K562 (cell line): ENCODE measurements around the gene ADAMTSL2. TPM values are rescaled to one million over a fixed set of nuclear protein-coding genes. Genes with fewer than 3 reads are reported as not detected.
A peak's percentile ranks its signal among the peaks of the same experiment; 100 is the strongest.

Experiments
- ATAC-seq: fragments of 200-7000 bp; cut with Tn5 transposase; 3 replicates; pipeline ENCODE4 v1.9.1; 2020; ENCODE audit warnings: moderate library complexity
- BruUV-seq: library from RNA; stranded (reverse); fragments of 400-500 nt; replicated peaks from 2 replicates; lab custom pipeline; 2021; lab: Mats Ljungman, UMichigan
- CTCF ChIA-PET: fragments of 300-600 bp; formaldehyde crosslinking; extraction: SDS; loops from one replicate; lab custom pipeline; 2021; ENCODE audit warnings: low intra/inter-chr PET ratio; lab: Yijun Ruan, JAX
- POLR2A ChIA-PET: fragments of 300-600, 350-650 bp; sonication (Branson Sonifier 250); formaldehyde crosslinking; extraction: SDS; loops from one replicate; lab custom pipeline; 2021; ENCODE audit warnings: antibody characterized with exemption, inconsistent platforms; lab: Yijun Ruan, JAX
- DNase-seq, 4 experiments: peaks; one replicate each; pipeline versions ENCODE4 v3.0.0 to v3.0.0-alpha.2; 2011 to 2018; ENCODE audit warnings: low spot score in 3 of 4, mixed read lengths in 3 of 4; ENCODE audit errors: extremely low read depth in 1 of 4
- FAIRE-seq: peaks from 2 replicates; lab custom pipeline; 2011; peaks lifted over from hg19 to GRCh38; lab: Jason Lieb, UNC
- H2AFZ ChIP-seq: 2 replicates; pipeline ENCODE4 v1.6.0; 2011; ENCODE audit warnings: low read depth, low read length, control low read depth, inconsistent platforms
- H3K27ac ChIP-seq: fragments of 200-600 bp; 3 replicates; pipeline ENCODE4 v1.8.0; 2011; ENCODE audit warnings: low read depth, mild to moderate bottlenecking, control low read depth, inconsistent platforms, low read length, moderate library complexity, mixed read lengths; ENCODE audit errors: extremely low read depth
- H3K27me3 ChIP-seq, 2 experiments: fragments of 300-600 bp in 1 of 2; 2 replicates in 1 of 2; 3 replicates in 1 of 2; pipeline versions ENCODE4 v1.6.0 to v1.8.0; 2011; ENCODE audit warnings: inconsistent platforms in 2 of 2, low read length in 2 of 2, mild to moderate bottlenecking in 1 of 2, mixed read lengths in 1 of 2, moderate library complexity in 1 of 2; ENCODE audit not compliant: control insufficient read depth in 2 of 2, insufficient read depth in 2 of 2
- H3K36me3 ChIP-seq: fragments of 300-600 bp; 3 replicates; pipeline ENCODE4 v1.8.0; 2011; ENCODE audit warnings: mild to moderate bottlenecking, low read length, inconsistent platforms; ENCODE audit not compliant: control insufficient read depth, insufficient read depth
- H3K4me1 ChIP-seq, 2 experiments: fragments of 200-600 bp in 1 of 2; replicated peaks in 1 of 2; 2 replicates in 1 of 2; 3 replicates in 1 of 2; pipeline versions ENCODE4 v1.5.1 to v1.8.0; 2011; ENCODE audit warnings: inconsistent platforms in 2 of 2, low read length in 2 of 2, mild to moderate bottlenecking in 1 of 2, mixed read lengths in 1 of 2, moderate library complexity in 1 of 2; ENCODE audit not compliant: control insufficient read depth in 2 of 2, insufficient read depth in 2 of 2
- H3K4me2 ChIP-seq: 2 replicates; pipeline ENCODE4 v1.6.1; 2011; ENCODE audit warnings: low read length, control low read depth, inconsistent platforms, mixed read lengths; ENCODE audit not compliant: insufficient read depth
- H3K4me3 ChIP-seq: fragments of 200-600 bp; sonication (generic), shearing (Covaris generic); 2 replicates; pipeline ENCODE4 v1.5.1; 2016; ENCODE audit warnings: control low read depth, inconsistent platforms
- H3K79me2 ChIP-seq: fragments of 200-600 bp; 3 replicates; pipeline ENCODE4 v1.8.0; 2011; ENCODE audit warnings: low read length, inconsistent platforms; ENCODE audit not compliant: control insufficient read depth, insufficient read depth
- H3K9ac ChIP-seq, 2 experiments: 2 replicates each; pipeline versions ENCODE4 v1.6.0 to v1.6.1; 2011; ENCODE audit warnings: low read depth in 2 of 2, low read length in 2 of 2, control low read depth in 1 of 2, inconsistent platforms in 1 of 2, mild to moderate bottlenecking in 1 of 2, mixed read lengths in 1 of 2; ENCODE audit not compliant: insufficient read depth in 1 of 2
- H3K9me1 ChIP-seq: one replicate; pipeline ENCODE4 v1.6.0; 2011; ENCODE audit warnings: inconsistent platforms, mild to moderate bottlenecking, low read length, moderate library complexity; ENCODE audit not compliant: control insufficient read depth, insufficient read depth
- H3K9me3 ChIP-seq: replicated peaks from 2 replicates; pipeline ENCODE4 v1.5.1; 2011; ENCODE audit warnings: low read depth, low read length, inconsistent platforms; ENCODE audit not compliant: control insufficient read depth, insufficient read depth
- H4K20me1 ChIP-seq: replicated peaks from 2 replicates; pipeline ENCODE4 v1.6.1; 2011; ENCODE audit warnings: low read length, inconsistent platforms, mixed read lengths; ENCODE audit not compliant: control insufficient read depth, insufficient read depth
- CBX5 ChIP-seq: IDR thresholded peaks from 2 replicates; pipeline ENCODE4 v1.6.1; 2014; ENCODE audit warnings: low read depth, borderline replicate concordance
- CHD4 ChIP-seq: fragments of 200-600 bp; sonication (generic); IDR thresholded peaks from 3 replicates; pipeline ENCODE4 v1.6.1; 2012; ENCODE audit warnings: low read depth, mild to moderate bottlenecking, mixed read lengths, low read length, inconsistent platforms; ENCODE audit not compliant: insufficient read depth, insufficient replicate concordance, poor library complexity, severe bottlenecking
- EHMT2 ChIP-seq: fragments of 450-650 bp; IDR thresholded peaks from 2 replicates; pipeline ENCODE4 v1.6.1; 2018; ENCODE audit warnings: antibody characterized with exemption
- MTA3 ChIP-seq: fragments of 450-650 bp; formaldehyde crosslinking; IDR thresholded peaks from 2 replicates; pipeline ENCODE4 v1.6.1; 2017; ENCODE audit warnings: mild to moderate bottlenecking, borderline replicate concordance
- POLR2H ChIP-seq: IDR thresholded peaks from 2 replicates; pipeline ENCODE4 v1.6.1; 2016; ENCODE audit warnings: missing genetic modification characterization, low read depth, mild to moderate bottlenecking, control low read depth, missing compliant biosample characterization, moderate library complexity
- RBM39 ChIP-seq: fragments of 200-400 bp; formaldehyde crosslinking; optimal IDR thresholded peaks from 2 replicates; pipeline ENCODE3; 2018; ENCODE audit warnings: low read depth, low read length
- SMARCA4 ChIP-seq: fragments of 450-650 bp; IDR thresholded peaks from 2 replicates; pipeline ENCODE4 v1.6.1; 2016
- TAF15 ChIP-seq: fragments of 200-400 bp; formaldehyde crosslinking; IDR thresholded peaks from 2 replicates; pipeline ENCODE4 v1.6.1; 2017; ENCODE audit warnings: mild to moderate bottlenecking, low read depth, low read length, moderate library complexity
- TRIM28 ChIP-seq: fragments of 450-650 bp; IDR thresholded peaks from 2 replicates; pipeline ENCODE4 v1.6.1; 2017
- ZEB2 ChIP-seq: fragments of 450-650 bp; IDR thresholded peaks from 2 replicates; pipeline ENCODE4 v1.6.1; 2016
- ZKSCAN3 ChIP-seq: fragments of 250-450 bp; sonication (Bioruptor Pico); IDR thresholded peaks from 2 replicates; pipeline ENCODE4 v1.4.0; 2020
- ZKSCAN8 ChIP-seq: fragments of 200-800 bp; sonication (Bioruptor generic); IDR thresholded peaks from 2 replicates; pipeline ENCODE4 v1.6.1; 2016; ENCODE audit warnings: missing genetic modification characterization, missing compliant biosample characterization
- ZNF384 ChIP-seq: IDR thresholded peaks from 2 replicates; pipeline ENCODE4 v1.6.1; 2012; ENCODE audit warnings: low read depth, low read length, improper control_type of control experiment
- ZNF431 ChIP-seq: sonication (generic); formaldehyde crosslinking; IDR thresholded peaks from 2 replicates; pipeline ENCODE4 v1.8.0; 2022; ENCODE audit warnings: mild to moderate bottlenecking, missing genetic modification reagents
- WGBS: fragments of 100-300 bp; shearing (Covaris generic); methylation state at CpG from one replicate; pipeline ENCODE4 v1.1.6; 2016; ENCODE audit warnings: low coverage, mixed read lengths; ENCODE audit not compliant: insufficient coverage; ENCODE audit errors: missing lambda C conversion rate; 5-methylcytosine and 5-hydroxymethylcytosine counted together
- in situ Hi-C: fragments of 300-500 bp; cut with MboI; formaldehyde crosslinking; loops from 4 replicates; pipeline ENCODE4 v1.15.0; 2018; ENCODE audit warnings: inconsistent platforms, mixed read lengths
- intact Hi-C: fragments of 100-400 bp; cut with micrococcal nuclease; formaldehyde crosslinking; loops from 2 replicates; pipeline ENCODE4 v1.14.2; 2022
- polyA plus RNA-seq, 8 experiments: library from polyadenylated mRNA; depleted of rRNA in 4 of 8; stranded (reverse) in 5 of 8; unstranded in 3 of 8; fragments of >200 nt; fragmentation: Nextera tagmentation in 2 of 8; fragmentation: Illumina TruSeq in 1 of 8; extraction: Ambion mirVana in 2 of 8; extraction: Trizol in 1 of 8; gene quantifications; 2 replicates each; pipeline versions ENCODE4 v1.2.1 to v1.2.3, GENCODE V29; 2011 to 2014; ENCODE audit warnings: inconsistent platforms in 1 of 8, missing spikeins in 1 of 8
- total RNA-seq, 7 experiments: library from RNA; depleted of rRNA in 6 of 7; stranded (reverse); fragments of >200 nt in 6 of 7; fragmentation: Illumina TruSeq in 2 of 7; extraction: Trizol in 2 of 7; gene quantifications; 2 replicates each; pipeline versions ENCODE4 v1.2.1 to v1.2.3, GENCODE V29; 2011 to 2021; ENCODE audit warnings: low replicate concordance in 1 of 7
- TF ChIP-seq, protein P1 (sequence below): fragments of 450-650 bp; formaldehyde crosslinking; IDR thresholded peaks from 2 replicates; pipeline ENCODE4 v1.4.0; 2022; ENCODE audit warnings: mild to moderate bottlenecking, moderate library complexity
- TF ChIP-seq, protein P2 (sequence below): sonication (generic); formaldehyde crosslinking; IDR thresholded peaks from 2 replicates; pipeline ENCODE4 v1.5.0; 2020; ENCODE audit warnings: missing genetic modification reagents

The ADAMTSL2 gene
- total and polyA plus RNA-seq, 9 of the 15 experiments (the other 6 are each of a cell fraction or from before 2014, with no cell fraction given) = 0.04 TPM; not detected in 8

DNA sequence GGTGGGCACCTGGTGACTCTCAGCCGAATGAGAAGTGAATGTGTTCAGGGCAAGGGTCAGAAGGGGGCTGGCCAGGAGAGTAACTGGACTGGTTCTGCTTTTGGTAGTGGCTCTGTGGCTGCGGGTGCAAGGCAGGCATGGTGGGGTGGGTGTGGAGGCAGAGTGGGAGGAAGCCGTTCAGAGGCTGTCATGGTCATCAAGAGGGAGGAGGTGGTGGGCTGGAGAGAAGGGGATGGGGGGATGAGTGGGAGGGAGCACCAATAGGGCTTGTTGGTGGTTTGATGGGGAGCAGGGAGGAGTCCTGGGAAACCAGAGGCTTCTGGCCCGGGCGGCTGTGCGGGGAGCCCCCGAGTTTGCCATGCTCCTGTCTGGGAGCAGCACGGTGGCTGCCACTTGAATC lies 61.4 kb downstream of the ADAMTSL2 start:
- WGBS = 2% methylated on average over 8 of the region's 8 CpGs
- no TSS peak for BruUV-seq
- peaks cover 0 to 25% of the 10 kb centered on the region in 2 experiments; a peak in 2 of 5 replicates for H3K27me3 ChIP-seq
- H3K9me1 ChIP-seq = no peaks in the 10 kb centered on the region
- no peaks in the 10 kb centered on the region; the same call in 1 of the 2 replicates for H3K9me3 ChIP-seq
- H3K79me2 ChIP-seq = no peaks in the 10 kb centered on the region
- ChIA-PET CTCF (no interaction called here), POLR2A (no interaction called here)
- FAIRE-seq (no peak), DNase-seq (no peak), ATAC-seq (no peak)
- no peak overlapping the region for H3K4me2 ChIP-seq
- no peaks in the 10 kb centered on the region for H3K36me3 ChIP-seq
- in situ Hi-C loops = no loop called here
- H3K4me3 ChIP-seq = no peak overlapping the region
- no peak overlapping the region for H3K27ac ChIP-seq
- intact Hi-C loops = no loop called here
- TF ChIP-seq POLR2H (tag) (no peak), SMARCA4 (no peak), CHD4 (no peak)
- TF ChIP-seq, all 486 proteins: peak for 0
- Histone ChIP-seq H2AFZ (no peak overlapping the region), H4K20me1 (peaks cover 4% of the 10 kb centered on the region; the same call in 1 of the 2 replicates), H3K9ac (no peak overlapping the region), H3K4me1 (no peaks in the 10 kb centered on the region)

DNA sequence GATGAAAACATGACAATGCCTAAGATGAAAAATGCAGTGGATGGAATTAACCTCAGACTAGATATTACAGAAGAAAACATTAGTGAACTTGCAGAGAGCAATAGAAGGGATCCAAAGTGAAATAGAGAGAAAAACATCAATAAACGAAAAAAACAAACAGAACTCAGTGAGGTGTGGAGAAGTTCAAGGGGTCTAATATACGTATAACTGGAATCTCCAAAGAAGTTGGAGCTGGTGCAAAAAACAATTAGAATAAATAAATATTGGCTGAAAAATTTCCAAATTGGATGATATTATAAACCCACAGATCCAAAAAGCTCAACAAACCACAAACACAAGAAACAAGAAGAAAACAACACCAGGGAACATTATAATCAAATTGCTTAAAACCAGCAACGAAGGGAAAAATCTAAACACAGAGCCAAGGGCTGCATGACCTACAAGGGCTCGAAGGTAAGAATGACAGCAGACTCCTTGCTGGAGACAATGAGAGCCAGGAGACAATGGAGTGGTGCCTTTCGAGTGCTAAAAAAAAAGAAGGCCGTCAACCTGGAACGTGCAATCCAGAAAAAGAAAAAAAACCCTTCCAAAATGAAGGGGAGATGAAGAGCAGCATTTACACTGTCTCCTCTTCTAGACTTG lies 62.9 kb downstream of the ADAMTSL2 start:
- no peak overlapping the region for H2AFZ ChIP-seq
- WGBS = 2% methylated on average over 6 of the region's 7 CpGs
- ChIA-PET CTCF (no interaction called here), POLR2A (no interaction called here)
- peaks cover 3 to 21% of the 10 kb centered on the region in 2 experiments; a peak in 3 of 5 replicates for H3K27me3 ChIP-seq
- H3K79me2 ChIP-seq = no peaks in the 10 kb centered on the region
- intact Hi-C loops = no loop called here
- 0 out of 2 replicates have a peak, but pooled peaks cover 4% of the 10 kb centered on the region for H4K20me1 ChIP-seq
- H3K4me2 ChIP-seq = no peak overlapping the region
- H3K4me1 ChIP-seq = no peaks in the 10 kb centered on the region
- H3K9me1 ChIP-seq = no peaks in the 10 kb centered on the region
- in situ Hi-C loops = no loop called here
- DNase-seq = peak; percentile 21 to 25 (median 24)
- no peaks in the 10 kb centered on the region; the same call in 1 of the 2 replicates for H3K9me3 ChIP-seq
- H3K36me3 ChIP-seq = no peaks in the 10 kb centered on the region
- no TSS peak for BruUV-seq
- no peak overlapping the region for H3K9ac ChIP-seq
- peak; percentile 42 for FAIRE-seq
- no peak overlapping the region for H3K27ac ChIP-seq
- ATAC-seq = no peak
- H3K4me3 ChIP-seq = no peak overlapping the region
- TF ChIP-seq RBM39 (no peak), TAF15 (no peak), MTA3 (0 out of 2 replicates have a peak, but pooled peaks have one; percentile 30), ZNF384 (peak; percentile 66), ZEB2 (peak; percentile 54; the same call in 1 of the 2 replicates), TRIM28 (peak; percentile 98), ZKSCAN3 (no peak), CBX5 (peak; percentile 89), ZKSCAN8 (no peak), EHMT2 (peak; percentile 81), ZNF431 (no peak)
- TF ChIP-seq, protein P1, sequence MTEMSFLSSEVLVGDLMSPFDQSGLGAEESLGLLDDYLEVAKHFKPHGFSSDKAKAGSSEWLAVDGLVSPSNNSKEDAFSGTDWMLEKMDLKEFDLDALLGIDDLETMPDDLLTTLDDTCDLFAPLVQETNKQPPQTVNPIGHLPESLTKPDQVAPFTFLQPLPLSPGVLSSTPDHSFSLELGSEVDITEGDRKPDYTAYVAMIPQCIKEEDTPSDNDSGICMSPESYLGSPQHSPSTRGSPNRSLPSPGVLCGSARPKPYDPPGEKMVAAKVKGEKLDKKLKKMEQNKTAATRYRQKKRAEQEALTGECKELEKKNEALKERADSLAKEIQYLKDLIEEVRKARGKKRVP (CRISPR knock-in tag) = no peak
- TF ChIP-seq, protein P2, sequence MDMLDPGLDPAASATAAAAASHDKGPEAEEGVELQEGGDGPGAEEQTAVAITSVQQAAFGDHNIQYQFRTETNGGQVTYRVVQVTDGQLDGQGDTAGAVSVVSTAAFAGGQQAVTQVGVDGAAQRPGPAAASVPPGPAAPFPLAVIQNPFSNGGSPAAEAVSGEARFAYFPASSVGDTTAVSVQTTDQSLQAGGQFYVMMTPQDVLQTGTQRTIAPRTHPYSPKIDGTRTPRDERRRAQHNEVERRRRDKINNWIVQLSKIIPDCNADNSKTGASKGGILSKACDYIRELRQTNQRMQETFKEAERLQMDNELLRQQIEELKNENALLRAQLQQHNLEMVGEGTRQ = no peak
